ENCODE results near the gene FBXO3.

Gene FBXO3

DNA sequence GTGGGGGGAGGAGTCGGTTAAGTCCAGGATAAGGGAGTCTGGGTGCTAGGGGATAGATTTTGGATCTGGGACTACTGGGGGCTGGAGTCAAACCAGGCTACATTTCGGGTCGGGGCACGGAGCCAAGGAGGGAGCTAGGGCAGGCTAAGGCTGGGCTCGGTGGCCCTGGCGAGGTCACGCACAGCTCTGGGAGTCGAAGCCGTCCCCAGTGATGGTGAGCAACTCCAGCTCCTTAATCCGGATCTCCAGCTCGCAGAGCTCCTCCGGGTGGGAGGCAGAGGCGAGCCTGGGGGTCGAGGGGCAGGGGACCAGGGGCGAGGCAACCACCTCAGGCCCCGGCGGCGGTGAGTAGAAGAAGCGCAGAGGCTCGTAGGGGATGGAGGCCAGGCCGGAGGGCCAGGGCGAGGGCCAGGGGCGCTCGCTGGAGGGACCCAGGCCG lies 74.2 kb downstream of the FBXO3 start:
- DNase-seq, result no peak

DNA sequence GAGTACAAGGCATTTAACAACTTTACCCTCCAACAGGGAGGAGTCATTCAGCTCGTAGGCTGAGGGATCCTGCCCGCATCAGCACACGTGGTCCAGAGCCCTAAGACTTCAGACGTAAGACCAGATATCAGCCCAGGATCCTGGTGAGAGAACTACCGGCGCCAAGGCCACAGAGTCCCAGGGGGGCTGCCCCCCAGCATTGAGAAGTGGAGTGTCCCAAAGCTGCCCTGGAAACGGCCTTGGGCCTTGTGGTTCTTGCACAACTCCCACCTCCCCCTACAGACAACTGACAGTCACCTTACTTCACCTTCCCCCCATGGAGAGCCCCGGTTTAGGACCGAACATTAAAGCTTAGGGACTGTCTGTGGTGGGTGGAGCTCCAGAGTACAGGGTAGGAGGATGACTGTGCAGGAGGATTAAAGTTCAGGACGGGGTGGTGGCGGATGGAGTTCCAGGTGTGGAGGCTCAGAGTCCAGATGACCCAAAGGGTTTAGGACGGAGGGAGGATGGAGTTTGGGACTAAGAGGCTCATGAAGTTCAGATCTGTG lies 74.7 kb downstream of the FBXO3 start:
- DNase-seq, result no peak

DNA sequence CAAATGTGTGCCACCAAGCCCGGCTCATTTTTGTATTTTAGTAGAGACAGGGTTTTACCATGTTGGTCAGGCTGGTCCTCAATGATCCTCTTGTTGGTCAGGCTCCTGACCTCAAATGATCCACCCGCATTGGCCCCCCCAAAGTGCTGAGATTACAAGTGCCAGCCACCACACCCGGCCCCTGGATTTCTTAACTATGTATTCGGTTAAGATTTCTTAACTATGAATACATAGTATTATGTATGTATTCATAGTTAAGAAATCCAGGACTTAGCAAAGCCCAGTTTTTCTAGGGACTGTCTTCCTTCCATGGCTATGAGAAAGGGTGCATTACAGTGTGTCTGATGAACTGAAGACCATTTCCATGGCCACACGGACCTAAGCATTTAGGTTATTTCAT lies 75.4 kb downstream of the FBXO3 start:
- DNase-seq, result no peak

DNA sequence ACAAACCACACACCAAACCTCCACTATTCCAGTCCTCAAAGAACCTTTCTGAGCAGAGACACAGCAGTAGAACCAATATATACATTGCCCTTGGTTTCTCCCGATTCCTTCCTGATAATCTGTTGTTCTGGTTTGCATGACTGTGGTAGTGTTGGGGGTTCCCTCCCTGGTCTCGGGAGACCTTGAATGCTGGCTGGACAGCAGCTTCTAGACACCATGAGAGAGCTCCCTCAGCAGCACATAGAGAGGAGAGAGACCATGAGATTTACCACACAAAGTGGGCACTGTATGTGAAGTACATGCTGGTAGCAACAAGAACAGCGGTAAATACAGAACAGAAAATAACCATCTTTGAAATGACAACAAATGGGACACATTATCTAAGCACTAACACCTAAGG lies 76.3 kb downstream of the FBXO3 start:
- no peak for DNase-seq

DNA sequence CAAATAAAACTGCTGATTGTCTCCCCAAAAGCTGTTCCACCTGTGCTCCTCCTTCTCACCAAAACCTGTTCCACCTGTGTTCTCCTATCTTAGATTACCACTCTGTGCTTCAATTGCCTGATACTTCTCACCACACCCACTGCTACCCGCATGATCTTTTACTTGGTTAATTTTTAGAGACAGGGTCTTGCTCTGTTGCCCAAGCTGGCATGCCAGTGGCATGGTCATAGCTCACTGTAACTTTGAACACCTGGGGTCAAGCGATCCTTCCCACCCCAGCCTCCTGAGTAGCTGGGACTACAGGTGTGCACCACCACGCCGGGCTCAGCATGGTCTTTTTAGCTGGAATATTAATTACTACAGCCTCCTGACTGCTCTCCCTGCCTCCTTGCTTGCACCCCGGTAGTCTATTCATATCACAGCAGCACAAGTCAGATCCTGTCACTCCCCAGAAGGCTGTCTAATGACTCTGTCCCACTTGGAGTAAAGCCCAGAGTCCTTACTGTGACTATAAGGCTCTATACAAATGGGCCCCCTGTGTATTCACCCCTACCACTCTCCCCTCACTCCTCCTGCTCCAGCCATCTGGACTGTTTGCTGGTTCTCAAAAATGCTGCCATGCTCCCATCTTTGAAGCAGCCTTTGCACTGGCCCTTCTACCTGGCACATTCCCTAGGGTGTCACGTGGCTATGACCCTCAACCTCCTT lies 77.2 kb downstream of the FBXO3 start:
- DNase-seq, result no peak

DNA sequence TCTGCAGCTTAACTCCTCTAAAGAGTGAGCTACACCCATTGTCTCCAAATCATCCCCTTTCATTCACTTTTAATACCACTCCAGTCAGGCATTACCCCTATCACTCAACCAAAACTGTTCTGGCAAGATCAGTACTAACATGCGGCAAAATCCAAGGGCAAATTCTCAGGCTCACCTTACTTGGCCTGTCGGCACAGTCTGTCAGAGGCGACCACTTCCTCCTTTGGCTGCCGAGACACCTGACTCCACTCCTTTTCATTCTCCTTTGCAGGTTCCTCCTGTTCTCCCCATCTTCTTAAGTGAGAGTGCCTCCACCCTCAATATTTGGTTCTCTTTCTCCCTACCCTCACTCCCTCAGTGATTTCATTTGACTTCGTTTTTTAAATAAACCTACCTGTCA lies 77.9 kb downstream of the FBXO3 start:
- DNase-seq, result no peak

DNA sequence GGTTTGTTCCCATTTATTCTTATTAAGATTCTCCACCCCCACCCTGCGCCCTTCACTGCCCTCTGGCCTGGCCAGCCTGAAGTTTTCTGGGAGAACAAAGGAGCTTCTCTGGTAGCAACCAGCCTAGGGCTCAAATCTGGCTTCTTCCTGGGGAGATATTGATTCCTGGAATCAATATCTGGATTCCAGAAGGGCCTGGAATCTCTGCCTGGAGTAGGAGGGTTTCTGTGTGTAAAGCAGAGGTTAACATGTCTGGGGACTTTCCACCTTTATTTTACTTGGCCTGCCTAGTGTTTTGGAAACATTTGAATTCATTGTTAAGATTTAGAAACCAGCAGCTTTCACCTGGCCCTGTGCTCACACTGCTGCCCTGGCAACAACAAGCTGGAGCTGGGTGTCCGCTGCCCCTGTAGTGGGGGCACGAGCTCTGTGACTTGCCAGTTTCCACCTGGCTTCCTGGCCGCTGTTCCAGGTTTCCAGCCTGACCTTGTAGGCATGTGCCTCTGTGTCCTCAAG lies 79.2 kb downstream of the FBXO3 start:
- no peak for DNase-seq

DNA sequence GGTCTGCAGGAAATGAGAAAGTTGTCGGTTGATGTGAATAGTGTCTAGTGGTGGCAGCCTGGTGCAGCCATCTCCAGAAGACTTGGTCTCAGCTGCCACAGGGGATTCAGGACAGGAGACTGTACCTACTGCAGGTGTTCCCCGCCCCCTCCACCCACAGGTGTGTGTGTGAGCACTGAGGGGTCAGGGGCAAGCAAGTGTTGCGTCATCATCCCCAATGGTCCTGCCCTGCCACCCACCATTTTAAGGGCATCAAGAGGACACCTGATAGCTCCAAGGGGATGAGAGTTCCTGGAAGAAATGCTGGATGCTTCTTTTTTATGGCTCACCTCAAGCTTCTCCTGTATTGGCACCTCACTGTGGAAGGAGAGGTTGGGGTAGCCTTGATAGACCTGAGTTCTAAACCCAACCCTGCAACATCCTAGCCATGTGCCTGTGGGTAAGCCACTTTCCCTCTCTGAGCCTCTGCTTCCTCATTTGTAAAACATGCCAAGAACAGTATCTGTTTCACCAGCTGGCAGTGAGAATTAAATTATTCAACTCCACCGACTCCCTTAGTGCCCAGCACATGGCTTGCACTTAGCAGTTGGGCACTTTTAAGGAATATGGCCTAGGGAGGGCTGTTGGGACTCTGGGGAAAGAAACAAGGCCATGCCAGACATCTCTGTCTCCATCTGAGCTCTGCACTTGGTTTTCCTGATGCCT lies 79.8 kb downstream of the FBXO3 start:
- no peak for DNase-seq

DNA sequence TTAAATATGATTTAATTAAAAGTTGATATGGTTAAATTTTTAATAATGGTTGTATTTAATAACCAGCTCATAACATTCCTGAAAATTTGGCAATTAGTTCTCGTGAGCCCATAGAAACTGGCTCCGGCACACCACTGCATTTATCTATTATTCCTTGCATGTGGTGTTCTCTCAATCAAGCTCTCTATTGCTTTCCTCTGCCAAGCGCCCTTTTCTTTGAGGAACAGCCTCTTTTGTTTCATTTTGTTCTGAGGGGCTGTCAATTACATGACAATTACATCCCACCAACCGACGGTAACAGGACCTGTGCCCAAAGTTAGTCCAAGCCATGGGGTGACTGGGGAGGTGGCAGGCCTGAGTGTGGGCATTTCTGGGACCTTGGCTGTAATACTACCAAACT lies 81.8 kb downstream of the FBXO3 start:
- DNase-seq, result no peak

DNA sequence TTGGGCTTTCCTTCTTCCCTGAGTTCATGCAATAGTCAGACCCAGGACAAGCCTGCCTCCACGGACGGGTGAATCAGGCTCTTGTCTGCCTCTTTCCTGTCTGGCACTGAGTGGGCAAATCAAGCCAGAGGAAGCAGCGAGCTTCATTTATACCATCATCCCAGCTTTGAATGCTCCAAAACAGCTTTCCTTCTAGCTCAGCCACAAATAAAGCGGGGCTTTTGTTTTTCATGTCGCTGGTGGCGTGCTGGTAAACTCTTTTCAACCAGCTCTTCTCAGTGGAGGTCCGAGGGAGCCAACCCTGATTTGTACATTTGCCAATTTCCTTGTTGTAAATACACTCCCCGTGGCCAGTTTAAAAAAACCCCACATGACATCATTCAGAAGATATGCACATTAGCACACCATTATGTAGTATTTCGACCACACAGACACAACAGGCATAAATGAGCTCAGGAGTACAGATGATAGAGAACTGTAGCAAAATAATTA lies 82.3 kb downstream of the FBXO3 start:
- no peak for DNase-seq

DNA sequence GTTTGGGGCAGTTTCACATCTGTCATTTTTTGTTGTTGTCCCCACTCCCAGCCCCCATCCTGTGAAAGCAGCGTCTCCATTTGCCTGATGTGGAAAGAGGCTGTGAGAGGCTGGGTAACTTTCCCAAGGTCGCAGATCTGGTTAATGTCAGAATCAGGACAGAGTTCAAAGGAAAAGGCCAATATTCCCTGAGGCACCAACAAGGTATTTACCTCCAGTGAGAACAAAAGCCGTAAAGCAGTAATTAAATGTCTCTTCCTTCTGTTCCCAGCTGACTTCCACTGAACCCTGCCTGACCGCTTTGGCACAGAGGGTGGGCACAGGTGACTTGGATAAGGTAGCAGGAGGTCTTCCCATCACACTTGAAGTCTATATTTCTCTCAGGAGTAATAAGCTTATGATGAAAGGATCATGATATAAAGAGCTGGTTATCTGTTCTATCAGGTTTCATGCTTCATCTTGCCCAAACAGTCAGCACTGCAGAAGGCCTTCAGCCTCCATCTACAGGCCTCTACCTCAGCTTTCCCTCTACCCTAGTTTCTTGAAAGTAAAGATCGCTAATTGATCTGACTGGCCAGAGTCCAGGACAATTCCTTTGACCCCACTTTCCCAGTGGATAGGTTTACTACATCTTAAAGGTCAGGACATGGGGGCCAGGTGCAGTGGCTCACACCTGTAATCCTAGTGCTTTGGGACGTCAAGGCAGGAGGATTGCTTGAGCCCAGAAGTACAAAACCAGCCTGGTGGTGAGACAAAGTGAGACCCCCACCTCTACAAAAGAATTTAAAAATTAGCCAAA lies 83.1 kb downstream of the FBXO3 start:
- DNase-seq, result no peak
